ENCODE results near the gene TFEC. TPM values are rescaled to one million over a fixed set of nuclear protein-coding genes. Genes with fewer than 3 reads are reported as not detected.

TFEC gene
- total RNA-seq, 4 donors from 2014 or later, result 7.3 to 22.9 (median 11.1) TPM

DNA sequence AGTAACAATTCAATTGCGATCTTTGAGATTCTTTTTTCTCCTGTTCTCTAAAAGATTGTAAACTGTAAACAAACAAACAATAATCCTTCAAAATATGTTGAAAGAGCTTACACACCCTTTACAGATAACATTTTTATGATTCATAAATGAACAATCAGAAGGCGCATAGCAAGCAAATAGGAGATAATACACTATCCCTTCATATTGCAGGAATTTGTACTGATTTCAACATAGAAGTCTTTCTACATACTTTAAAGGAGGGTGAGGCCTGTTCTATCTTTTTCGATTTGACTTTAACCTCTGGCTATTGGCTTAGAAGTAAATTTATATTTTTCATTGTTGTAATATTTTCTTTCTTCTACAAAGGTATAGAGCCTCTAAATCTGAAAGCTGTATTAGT is 57.2 kb downstream of the TFEC start:
- ATAC-seq (ENCODE audit: low FRiP score), result no peak
- DNase-seq (ENCODE audit: low spot score), result no peak
- TF ChIP-seq, protein P1, sequence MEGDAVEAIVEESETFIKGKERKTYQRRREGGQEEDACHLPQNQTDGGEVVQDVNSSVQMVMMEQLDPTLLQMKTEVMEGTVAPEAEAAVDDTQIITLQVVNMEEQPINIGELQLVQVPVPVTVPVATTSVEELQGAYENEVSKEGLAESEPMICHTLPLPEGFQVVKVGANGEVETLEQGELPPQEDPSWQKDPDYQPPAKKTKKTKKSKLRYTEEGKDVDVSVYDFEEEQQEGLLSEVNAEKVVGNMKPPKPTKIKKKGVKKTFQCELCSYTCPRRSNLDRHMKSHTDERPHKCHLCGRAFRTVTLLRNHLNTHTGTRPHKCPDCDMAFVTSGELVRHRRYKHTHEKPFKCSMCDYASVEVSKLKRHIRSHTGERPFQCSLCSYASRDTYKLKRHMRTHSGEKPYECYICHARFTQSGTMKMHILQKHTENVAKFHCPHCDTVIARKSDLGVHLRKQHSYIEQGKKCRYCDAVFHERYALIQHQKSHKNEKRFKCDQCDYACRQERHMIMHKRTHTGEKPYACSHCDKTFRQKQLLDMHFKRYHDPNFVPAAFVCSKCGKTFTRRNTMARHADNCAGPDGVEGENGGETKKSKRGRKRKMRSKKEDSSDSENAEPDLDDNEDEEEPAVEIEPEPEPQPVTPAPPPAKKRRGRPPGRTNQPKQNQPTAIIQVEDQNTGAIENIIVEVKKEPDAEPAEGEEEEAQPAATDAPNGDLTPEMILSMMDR (IDR thresholded peaks at IDR 0.05), result no peak

DNA sequence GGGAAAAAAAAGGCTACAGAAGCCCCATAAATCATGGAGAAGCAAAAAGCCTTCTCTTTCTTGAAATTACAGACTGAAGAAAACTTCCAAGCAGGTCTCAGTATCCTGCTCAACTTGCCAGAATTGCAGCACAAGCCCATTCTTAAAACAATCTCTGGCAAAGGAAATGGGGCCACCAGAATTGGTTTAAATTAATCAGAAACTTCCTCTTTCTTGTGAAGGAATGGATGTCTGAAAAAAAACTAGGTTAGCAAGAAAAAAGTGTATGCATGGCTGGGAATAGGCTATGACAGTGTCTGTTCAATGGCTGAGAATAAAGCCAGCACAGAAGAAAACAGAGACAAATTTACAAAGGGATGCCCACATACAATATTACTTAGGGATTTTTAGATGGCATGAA is 59.1 kb downstream of the TFEC start:
- TF ChIP-seq, protein P1 (IDR thresholded peaks at IDR 0.05), result no peak
- ATAC-seq (ENCODE audit: low FRiP score) (no peak), DNase-seq (ENCODE audit: low spot score) (no peak)

DNA sequence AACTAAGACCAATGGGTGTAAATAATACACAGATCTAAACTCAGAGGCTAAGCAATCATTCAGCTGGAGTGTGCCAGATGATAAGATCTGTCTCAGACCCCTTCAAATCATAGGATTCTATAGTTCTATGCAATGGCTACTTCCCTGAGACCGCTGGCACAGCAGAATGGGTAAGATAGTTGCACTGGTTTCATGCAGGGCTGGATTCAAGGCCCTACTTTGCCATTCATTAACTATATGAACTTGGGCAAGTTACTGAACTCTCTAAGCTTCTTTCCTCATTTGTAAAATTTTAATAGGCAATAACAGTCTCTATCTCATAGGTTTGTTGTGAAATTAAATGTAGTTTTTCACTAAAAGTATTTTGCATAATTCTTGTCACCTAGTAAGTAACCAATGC is 62.0 kb downstream of the TFEC start:
- TF ChIP-seq, protein P1 (IDR thresholded peaks at IDR 0.05), result no peak
- DNase-seq (ENCODE audit: low spot score), result no peak
- ATAC-seq (ENCODE audit: low FRiP score), result no peak

DNA sequence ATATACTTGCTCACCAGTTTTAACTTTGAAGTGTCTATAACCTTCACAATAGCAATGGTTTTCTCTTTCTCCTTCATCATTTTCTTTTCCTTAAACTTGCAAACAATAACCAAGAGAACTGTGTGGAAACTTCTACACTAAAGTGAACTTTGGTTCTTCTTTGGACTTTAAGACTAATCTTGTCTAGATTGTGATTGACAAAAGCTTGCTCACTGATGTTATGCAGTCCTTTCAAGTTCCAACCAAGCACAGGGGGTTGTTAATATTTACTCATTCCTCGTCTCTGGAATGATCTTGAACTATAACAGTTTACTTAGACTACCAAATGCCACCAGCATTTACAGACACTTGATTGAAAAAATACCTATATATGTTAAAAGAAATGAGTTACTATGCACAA is 62.4 kb downstream of the TFEC start:
- ATAC-seq (ENCODE audit: low FRiP score) (no peak), DNase-seq (ENCODE audit: low spot score) (no peak)
- TF ChIP-seq, protein P1 (IDR thresholded peaks at IDR 0.05), result no peak

DNA sequence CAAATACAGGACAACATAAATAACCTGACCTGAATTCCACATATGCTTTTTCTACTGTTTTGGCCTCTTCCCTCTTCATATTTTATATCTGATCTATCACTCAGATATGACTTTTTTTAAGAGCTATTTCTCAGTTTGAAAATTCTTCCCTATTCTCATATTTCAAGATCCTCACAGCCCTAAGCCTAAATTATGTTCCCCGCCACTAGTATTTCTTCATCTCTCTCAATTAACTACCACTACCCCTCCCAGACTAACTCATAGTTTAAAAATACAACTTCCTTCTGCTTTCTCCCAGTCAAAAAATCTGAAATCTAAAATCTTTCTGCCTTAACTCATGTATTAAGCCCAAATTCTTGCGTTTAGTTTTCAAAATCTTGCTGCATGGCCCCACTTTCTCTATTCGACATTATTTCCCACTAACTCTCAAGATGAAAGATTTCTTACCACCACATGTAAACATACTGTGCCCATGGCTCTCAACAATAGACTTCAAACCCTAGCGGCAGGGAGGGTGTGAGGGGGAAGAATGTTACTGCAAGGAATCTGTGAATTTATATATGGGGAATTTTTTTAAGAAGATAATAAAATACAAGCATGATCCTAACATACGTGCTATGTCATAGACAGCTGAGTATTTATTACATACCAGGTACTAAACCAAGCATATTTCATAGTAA is 64.6 kb downstream of the TFEC start:
- TF ChIP-seq, protein P1 (IDR thresholded peaks at IDR 0.05), result no peak
- DNase-seq (ENCODE audit: low spot score) (no peak), ATAC-seq (ENCODE audit: low FRiP score) (no peak)

DNA sequence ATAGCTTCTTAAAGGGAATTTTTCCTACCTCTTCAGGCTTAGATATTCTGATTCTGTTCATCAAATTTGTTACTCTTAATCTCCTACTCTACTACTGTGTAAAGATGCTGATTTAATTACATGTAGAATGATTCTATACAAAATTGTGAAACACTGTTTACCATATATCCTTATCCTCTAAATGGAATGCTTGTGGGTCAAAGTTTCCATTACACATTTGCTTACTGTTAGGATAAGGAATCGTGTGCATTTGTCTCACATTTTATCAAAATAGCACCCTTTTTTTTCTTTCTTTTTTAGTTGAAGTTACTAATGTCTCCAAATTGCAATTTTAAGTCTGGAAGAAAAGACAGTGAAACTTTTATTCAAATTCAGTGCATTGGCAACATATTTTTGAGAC is 65.3 kb downstream of the TFEC start:
- DNase-seq (ENCODE audit: low spot score) (no peak), ATAC-seq (ENCODE audit: low FRiP score) (no peak)
- TF ChIP-seq, protein P1 (IDR thresholded peaks at IDR 0.05), result no peak

DNA sequence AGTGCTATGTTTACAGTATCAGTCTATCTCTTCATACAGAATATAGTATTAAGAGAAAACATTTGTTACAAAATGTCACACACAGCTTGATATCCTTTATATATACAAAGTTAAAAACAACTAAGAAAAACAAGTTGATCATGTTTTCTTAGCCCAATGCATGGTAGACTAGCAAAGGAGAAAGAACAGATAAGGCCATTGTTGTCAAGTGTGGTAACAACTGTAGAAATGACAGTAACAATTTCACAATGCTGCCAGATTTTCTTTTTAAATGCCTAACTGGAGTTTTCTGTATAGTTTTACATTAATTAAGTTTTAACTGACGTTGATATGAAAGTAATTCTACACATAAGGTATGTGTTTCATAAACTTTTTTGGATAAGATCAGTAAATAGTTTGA is 65.8 kb downstream of the TFEC start:
- TF ChIP-seq, protein P1 (IDR thresholded peaks at IDR 0.05), result no peak
- ATAC-seq (ENCODE audit: low FRiP score) (no peak), DNase-seq (ENCODE audit: low spot score) (no peak)
